DMS114 treated with DMSO at 0.1 percent for 48 hours (cell line): ENCODE data around the gene CREB3.

ENCODE experiments used
- DNase-seq: peaks from one replicate; lab custom pipeline; 2025; ENCODE audit not compliant: unreplicated experiment; lab: John Stamatoyannopoulos, UW

Gene CREB3

DNA sequence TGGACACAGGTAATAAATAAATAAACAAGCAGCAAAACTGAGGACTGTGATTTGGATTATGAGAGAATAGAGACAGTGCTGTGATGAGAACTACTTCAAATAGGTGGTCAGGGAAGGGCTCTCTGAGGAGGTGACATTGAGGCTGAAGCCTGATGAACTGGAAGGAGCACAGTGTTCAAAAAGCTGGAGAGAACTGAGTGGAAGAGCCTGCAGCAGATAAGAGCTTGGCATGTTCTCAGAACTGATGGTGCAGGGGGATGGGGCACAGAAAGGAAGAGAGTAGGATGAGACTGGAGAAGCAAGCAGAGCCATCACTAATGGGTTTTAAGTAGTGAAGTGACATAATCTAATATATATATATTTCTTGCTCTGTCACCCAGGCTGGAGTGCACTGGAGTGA is 31.5 kb upstream of the CREB3 start:
- no peak for DNase-seq

DNA sequence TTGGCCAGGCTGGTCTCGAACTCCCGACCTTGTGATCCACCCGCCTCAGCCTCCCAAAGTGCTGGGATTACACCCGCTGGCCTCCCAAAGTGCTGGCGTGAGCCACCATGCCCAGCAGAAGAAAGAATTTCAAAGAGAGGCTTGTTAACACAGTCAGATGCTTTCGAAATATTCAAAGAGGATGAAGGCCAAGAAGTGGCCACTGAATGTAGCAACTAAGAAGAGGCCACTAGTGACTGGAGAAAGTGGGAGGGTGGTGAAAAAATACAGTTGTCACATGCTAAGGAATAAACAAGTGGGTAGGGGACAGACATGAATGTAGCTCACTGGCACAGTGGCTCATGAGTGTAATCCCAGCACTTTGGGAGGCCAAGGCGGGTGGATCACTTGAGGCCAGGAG is 29.8 kb upstream of the CREB3 start:
- DNase-seq: no peak

DNA sequence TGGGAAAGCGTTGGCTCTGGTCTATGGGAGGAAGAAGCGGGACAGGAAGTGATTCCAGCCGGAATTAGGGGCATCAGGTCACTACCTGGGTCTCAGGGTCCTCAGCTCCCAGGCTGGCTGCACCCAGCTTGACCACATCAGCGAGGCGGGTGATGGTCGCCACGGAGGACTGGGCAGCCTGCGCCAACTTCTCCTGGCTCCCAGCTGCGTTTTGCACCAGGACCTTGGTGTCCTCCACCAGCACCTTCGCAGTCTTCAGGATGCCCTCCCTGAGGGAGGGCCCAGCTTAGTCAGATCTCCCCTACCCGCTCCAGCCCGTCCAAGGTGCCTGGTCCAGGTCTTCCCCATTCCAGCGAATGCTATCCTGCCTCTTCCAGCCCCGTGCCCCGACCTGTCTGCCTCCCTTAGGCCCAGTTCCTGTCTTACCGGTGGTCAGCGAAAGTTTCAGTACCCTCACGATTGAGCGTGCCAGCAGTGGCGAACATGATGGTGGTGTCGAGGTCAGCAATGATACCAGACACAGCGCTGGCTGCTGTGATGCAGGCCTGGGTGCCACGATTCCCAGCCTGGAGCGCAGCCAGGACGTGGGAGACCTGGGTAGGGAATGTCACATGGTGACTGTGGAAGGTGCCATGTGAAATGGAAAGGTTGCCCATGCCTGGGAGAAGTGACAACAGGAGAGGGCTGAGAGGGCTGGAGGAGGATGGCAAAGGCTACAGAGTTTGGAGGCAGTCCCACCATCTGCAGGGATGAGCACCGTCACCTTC is 28.4 kb upstream of the CREB3 start:
- no peak for DNase-seq

DNA sequence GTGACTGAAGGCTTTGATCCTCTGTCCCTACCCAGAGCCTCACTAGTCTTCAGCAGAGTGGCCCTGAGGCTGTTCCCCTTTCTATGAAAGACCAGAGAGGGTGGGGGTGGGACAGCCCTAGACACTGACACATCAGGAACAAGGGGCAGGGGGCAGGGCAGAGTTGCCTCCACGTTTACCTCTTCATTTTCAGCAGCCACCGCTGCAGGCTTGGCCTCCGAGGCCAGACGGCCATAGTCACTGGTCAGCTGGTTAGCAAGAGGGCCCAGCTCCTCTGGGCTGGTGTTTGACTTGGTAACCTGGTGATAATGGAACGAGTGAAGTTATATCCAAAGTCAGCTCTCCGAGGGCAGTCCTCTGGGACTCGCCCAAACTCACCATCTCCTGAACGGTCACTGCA is 27.1 kb upstream of the CREB3 start:
- DNase-seq: no peak

DNA sequence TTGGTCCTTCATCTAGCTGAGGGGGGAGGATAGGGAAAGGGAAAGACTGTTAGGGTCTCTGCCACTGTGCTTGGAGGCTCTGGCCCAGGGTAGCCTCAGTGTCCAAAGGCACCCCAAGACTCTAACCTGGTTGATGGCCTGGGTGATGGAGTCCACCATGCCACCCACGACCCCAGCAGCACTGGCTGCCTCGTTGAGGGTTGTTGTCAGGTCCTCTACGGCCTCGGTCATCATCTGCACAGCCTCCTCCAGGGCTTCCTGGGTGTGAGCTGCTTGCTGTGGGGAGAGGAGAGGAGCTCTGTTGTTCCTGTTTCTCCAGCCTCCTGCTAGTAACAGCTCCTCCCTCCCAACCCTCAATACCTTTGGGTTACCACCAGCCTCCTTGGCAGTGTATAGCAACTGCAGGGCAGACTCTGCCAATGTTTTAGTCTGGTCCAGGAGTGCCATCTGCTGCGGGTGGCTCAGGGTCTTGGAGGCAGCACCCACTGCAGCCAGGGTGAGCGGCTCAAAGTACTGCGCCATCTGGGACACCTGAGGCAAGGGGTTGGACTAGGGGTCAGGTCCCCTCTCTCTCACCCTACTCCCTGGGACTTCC is 26.5 kb upstream of the CREB3 start:
- DNase-seq: no peak

DNA sequence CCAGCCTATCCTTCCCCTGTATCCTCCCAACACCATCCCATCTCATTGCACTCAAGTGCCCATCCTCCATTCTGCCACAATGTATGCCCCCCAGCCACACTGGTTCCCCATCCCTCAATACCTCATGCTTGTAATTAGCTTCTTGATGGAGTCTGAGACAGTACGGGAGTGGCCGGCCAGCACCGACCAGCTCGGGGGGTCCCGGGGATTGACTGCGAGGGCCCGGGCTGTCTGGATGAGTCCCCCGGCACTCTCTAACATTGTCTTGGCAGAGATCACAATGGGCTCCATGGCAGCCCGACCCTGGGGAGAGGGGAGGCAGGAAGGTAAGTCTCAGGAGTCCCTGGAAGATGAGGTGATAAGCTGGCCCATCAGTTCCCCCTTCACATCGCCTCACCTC is 25.5 kb upstream of the CREB3 start:
- DNase-seq: no peak

DNA sequence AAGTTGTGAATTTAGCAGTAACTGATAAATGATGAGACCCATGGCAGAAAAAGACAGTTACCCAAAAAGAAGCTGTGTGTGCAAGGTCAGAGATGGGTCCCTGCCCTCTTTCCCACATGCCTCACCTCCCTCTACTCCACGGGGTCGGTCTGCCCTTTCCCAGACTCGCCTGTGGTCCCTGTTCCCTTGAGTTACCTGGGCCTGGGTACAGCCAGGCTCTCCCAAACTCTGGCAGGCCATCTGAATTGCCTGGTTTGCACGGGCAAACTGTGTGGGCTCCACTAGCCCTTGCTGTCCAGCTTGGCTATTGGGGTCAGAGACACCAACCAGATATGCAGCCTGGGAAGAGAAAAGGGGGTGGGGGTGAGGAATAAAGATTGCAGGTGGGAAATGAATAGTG is 24.3 kb upstream of the CREB3 start:
- no peak for DNase-seq

DNA sequence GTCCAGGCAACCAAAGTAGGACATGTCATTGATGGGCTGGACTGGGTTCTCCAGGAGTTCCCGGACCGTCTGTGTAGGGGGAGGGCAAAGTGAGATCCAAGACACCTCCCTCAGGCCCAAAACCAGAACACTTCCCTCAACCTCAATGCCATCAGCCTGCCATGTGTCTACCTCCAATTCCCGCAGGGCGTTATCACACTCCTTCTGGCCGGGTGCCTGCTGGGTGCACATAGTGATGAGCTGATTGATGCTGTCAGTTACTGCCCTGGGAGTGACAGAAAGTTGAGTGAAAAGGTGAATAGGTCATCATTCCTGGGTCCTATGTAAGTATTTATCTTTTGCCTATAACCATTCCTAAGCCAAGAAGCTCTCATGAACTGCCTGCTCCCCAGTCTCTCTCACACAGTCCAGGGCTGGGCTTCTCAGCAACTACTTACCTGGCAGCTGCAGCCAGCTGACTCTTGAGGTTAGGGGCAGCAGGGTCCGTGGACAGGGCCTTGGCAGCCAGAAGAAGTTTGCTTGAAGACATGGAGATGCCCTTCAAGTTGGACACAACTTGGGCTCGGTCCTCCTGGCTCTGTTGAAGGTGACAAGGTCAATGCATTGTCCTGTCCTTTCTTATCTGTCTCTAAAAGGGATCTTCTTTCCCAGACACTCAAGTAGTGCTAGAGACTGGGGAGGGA is 21.5 kb upstream of the CREB3 start:
- no peak for DNase-seq

DNA sequence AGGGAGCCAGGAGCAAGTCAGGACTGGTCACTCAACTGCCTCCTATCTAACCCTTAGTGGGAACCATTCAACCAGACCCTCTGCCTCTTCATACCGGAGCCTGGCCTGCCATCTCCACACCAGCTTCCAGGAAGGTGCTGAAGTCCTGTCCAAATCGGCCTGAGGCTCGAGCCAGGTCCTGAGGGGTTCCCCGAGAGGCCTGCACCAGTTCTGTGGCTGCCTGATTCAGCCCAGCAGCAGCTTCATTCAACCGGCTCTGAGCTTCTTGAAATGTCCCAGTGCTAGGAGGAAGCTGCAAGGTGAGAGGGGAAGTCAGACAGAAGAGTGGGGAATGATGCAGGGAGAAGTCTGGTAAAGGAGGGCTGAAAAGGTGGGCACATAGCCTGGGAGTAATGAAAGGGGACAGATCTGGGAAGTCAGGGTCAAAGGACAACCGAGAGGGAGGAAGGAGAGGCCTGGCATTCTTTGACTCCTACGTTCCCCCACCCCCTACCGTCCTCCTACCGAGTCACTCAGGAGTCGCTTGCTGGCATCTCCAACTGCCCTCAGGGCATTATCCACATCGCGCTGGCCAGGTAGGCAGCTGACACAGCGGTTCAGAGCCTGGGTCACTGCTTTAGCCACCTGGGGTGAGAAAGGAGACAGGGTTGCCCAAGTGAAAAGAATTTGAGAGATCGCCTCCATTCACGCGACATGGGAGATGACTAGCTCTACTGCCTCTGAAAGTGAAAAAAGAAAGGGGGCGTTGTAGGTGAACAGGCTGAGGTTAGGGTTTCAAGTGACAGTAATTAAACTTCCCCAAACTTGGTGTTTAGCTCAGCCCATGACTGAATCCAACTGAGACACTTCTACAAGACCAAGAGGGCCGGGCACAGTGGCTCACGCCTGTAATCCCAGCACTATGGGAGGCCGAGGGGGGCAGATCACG is 20.7 kb upstream of the CREB3 start:
- DNase-seq: no peak

DNA sequence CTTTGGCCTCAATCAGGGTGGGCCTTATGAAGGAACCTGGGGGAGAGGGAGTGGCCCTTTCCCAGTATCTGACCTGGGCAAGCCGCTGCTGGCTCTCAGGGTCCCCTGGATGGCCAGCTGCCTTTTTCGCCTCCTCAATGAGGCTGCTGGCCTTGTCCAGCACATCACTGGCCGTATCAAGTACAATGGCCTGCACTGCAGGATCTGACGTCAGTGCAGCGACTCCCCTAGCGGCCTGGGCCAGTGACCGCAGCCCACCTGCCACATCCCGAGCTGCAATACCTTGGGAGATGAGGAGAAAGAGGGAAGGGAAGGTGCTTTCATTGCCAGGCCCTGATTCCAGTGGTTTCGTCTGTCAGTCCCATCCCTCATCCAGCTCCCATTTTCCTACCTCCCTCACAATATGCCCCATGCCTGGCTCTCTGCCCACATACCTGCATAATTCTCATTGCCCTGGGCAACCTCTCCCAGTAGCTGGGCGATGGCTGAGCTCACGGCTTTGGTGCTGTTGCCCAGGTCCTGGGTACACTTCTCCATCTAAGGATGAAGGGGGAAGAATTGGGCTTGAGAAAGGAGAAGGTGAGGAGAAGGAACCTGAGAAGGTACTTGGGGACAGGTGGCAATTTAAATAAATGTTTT is 19.6 kb upstream of the CREB3 start:
- no peak for DNase-seq

DNA sequence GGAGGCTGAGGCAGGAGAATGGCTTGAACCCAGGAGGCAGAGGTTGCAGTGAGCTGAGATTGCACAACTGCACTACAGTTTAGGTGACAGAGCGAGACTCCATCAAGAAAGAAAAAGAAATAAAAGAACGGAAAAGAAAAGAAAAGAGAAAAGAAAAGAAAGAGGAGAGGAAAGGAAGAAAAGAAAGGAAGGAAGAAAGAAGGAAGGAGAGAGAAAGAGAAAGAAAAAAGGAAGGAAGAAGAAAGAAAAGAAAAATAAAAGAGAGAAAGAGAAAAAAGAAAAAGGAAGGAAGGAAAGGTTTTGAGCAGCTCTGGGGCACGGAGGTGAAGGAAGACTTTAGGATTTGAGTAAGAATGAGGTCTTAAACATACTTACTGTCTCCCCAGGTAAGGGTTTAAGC is 18.9 kb upstream of the CREB3 start:
- DNase-seq: no peak

DNA sequence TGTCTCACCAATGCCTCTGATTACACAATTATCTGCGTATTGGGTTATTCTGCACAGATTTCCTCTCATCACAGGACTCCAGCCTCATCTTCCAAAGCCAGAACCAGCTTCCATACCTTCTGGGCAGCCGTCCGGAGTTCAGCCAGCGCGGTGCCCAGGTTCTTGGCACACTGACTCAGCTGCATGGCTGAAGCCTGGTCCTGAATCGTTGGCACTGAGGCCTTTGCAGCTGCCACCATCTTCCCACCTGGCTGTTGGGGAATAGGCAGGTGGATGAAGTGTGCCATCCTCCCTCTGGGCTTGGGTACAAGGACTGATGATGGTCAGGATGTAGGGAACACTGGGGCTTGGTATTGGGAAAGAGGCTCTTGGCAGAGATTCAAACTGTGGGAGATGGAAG is 18.3 kb upstream of the CREB3 start:
- DNase-seq: no peak

DNA sequence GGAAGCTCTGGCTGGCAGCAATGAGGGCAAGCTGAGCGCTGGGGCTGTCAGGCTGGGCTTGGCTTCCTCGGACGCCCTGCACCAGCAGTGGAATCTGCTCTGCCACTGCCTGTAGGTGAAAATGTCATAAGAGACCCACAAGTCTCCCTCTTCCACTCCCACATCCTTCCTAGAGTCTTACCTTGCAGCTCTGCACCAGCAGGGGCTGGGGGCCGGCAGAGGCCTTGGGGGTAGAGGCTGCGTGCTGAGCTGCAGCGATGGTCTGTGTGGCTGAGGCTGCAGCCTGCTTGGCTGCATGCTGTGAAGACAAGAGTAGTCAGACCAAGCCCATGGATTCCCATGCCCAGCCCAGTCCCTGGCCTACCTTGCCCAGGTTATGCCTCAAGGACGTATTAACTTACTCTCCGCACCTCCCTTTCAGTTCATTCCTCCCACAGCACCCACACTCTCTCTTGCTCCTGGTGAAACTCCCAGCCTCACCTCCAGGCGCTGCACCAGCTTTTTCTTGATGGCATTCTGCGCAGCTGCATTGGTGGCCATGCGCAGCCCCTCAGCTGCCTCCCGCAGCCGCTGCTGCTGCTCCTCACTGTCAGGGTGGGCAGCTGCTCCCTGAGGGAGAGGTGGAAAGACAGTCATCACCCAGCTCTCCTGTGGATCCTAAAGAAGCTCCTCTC is 17.8 kb upstream of the CREB3 start:
- DNase-seq: no peak

DNA sequence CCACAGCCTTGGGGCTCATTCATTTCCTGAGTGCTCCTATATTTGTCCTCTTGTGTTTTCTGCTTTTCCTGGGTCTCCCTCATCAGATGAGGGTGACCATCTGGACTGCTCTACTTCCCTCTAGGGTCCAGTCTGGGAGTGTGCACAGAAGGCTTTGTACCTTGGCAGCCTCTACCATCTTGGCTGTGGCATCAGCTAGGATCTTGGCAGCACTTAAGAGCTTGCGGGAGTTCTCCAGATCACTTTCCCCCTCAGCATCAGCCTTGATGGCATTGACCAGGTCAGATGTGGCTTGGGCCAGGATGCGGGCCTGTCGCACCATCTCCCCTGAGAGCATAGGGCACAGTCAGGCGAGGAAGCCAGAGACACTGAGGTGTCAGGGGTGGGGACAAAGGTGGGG is 16.2 kb upstream of the CREB3 start:
- DNase-seq: no peak

DNA sequence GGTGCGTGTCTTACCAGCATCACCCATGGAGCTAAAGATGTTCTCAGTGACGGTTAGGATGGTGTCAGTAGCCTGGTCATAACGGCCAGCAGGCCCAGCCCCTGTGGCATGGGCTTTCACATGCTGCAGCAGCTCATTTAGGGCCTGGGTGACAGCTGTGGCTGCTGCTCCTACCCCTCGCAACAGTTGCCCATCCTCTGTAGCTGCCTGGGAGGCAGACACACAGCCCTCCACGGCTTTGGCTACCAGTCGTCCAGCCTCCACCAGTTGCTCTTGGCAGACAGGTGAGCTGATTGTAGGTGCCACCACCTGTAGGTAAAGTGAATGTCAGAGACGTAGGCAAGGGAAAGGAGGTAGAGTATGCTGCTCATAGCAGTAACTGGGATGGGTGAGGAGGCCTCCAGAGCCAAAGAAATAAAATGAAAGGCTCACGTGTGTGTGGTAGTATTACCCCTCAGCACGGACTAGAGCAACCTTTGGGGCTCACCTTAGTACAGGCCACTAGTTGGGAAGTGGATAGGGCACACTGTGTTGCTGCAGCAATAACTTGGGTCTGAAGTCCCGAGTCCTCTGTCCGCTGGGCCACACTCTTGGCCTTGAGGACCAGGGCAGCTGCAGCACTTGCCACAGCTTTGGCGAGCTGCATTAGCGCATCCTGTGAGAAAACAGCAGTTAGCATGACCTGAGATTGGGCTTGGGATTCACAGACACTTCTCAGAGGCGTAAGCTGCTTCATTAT is 15.2 kb upstream of the CREB3 start:
- no peak for DNase-seq

DNA sequence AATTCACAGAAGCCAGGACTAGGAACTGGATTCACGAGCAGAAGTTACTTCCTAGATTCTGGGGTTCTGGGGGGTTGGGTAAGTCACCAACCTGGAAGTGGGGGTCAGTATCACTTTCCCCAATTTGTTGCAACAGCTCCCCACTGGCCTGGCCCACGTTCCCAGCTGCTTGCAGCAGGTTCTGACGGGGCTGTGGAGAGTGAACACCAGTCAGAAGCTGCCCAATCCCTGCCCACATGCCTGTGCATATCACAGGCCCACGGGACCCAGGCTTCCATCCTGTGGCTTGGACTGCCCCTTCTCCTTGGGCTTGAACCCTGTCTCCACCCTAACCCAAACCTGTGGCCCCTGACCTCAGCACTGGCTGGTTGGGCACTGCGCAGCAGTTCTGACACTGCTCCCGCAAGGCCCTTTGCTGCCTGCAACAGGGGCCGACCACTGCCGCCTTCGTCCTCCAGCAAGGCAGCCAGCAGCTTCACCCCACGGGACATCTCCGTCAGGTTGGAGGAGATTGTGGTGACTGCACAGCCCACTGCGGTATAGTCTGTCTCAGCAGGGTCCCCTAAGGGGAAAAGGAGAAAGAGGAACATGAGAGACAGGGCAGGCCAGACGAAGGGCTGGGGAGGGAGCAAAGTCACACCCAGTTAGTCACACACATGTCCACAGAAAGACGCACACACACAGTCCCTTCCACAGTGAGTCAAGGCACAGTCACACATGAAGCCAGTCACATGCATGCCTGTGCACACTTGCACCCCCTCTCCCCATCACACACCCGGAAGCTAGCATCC is 13.6 kb upstream of the CREB3 start:
- DNase-seq: no peak

DNA sequence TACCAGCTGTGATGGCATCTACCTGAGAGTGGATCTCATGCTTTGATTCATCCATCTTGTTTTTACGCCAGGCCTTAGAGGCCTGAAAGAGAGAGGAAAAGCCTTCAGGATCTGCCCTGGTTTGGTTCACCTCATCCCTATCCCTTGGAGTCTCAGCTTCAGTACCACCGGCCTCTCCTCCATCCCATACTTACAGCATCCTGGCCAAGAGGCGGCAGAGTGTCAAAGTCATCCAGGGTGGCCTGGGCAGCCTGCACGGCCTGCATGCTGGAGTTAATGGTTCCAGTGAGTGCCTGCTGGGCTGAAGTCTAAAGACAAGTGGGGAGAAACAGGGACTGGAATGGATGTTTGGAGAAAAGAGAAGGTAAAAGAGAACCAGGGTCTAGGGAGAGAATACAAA is 12.9 kb upstream of the CREB3 start:
- no peak for DNase-seq

DNA sequence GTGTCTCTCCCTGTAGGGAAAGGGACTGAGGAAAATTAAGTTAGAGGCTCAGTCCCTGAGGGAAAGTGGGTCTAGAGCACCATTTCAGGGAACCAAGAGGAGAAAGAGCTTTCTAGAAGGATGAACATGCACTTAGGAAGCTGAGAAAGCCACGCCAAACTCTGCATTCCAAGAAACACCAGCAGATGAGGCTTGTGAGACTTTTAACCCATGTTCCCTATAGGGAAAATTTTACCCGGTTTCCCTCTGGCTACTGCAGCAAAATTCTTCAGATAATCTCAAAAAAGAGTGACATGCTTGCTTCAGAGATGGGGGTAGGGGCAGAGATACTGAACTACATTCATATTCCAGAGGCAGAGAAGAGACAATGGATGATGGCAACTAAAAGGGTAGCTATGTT is 9.0 kb upstream of the CREB3 start:
- no peak for DNase-seq

DNA sequence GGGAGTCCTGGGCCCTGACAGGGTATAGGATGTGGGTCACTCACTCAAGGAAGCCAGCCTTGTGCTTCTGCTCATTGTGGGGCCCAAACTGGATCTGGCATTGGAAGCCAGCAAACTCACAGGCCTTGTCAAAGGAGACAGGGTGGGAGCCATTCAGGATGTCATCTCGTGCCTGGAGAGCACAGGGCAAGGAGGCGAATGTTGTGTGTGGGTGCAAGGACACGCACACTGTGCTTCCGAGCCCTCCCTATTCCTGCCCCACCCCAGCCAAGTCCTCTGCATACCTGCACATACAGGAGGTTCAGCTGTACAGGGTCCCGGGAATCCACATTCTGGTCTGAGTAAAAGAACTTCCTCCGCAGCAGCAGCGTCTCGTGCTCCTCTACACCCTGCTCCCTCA is 8.6 kb upstream of the CREB3 start:
- no peak for DNase-seq
